GM18508 (cell line): ENCODE measurements around the gene PI4K2A.
"Not testable (repeated sequence)": the region's sequence is repeated elsewhere in the genome, so short reads cannot be mapped to it uniquely, and the experiment has no call there.

Source experiments
- ATAC-seq: cut with Tn5 transposase; IDR thresholded peaks from one replicate; pipeline ENCODE4 v1.9.1; 2021; ENCODE audit warnings: moderate number of reproducible peaks; ENCODE audit not compliant: insufficient read depth, unreplicated experiment

Gene PI4K2A

GRCh38 chr10:97667463-97667862 is 27.0 kb downstream of the PI4K2A start:
- no peak for ATAC-seq

DNA sequence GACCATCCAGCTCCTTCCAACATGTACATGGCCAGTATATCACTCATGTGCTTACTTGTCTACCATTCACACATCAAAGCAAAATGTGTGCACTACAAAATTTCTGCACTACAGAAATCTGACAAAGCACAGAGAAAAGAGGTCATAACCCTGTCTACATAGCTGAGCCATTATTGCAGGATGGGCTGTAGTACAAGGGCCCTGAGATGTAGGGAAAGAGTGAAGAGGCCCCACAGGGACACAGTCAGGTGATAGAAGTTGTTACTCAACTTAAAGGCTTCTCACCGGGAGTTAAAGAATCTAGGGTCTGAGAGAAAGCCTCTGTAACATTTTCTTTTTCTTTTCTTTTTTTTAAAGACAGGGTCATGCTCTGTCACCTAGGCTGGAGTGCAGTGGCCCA is 29.1 kb downstream of the PI4K2A start:
- ATAC-seq: no peak

GRCh38 chr10:97673736-97674525 is 33.5 kb downstream of the PI4K2A start:
- no peak for ATAC-seq

DNA sequence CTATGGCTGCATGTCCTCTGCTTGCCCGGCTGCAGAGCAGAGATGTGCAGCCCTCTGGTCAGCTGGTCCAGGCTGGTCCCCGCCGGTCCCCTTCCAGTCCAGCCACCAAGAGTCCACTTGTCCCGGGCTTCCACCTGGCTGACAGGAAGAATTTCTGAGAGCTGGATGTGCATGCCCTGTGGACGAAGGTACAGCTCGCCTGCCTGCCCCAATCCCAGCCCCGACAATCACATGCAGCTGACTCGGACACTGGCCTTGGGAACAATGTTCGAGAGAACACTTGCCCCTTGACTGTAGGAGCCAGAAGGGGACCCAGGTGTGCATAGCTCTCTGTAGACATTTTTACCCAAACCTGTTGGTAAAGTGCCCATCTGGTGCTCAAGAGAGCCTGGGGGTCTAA is 34.8 kb downstream of the PI4K2A start:
- ATAC-seq: no peak

DNA sequence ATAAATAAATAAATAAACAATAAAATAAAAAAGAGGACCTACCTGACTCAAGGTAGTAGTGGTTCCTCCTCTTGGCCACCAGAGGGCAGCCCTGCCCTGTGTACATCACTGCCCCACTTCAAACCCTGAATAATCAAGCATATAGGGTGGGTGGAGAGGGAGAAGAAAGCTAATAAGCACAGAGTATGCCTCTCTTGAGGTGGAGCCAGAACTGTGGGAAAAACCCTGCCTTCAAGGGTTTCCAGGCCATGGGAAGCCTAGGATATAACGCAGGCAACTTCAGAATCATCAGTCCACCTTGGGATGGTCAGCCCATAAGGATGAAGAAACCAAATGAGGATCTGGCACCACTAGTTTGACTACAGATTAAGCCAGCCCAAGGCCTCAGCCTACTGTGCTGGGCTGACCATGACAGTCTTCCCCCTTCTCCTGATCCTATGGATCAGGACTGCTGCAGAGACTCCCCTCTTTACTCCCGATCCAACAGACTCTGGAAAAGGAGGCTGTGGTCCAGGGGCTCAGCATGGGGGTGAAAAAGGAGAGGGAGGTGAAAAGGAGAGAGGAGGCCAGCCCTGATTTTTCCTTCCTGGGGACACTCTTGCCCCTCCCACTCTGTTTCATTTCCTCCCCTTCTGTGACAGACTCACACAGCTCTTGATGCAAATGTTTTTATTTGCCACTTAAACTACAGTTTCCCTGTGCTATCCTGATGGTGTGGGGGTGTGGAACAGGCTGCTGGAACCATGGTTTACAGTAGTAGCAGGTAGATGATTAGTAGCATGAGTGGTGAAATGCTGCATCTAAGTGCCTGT is 36.5 kb downstream of the PI4K2A start:
- ATAC-seq: no peak

DNA sequence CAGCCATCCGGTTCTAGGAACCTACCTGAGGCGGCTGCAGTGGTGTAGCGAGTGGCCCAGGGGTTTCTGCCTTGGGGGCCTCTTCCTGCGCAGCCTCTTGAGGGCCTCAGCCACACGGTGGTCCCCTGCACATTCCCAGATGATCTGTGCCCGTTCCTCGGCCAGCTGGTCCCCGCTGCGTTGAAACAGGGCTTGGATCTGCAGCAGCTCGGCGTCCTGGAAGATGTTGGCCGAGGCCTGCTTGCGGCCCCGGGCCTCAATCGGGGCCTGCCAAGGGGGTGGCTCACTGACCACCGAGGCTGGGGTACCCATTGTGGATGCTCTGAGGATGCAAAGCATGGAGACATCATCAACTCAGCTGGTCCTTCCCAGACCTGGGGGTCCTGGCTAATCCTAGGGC is 39.1 kb downstream of the PI4K2A start:
- ATAC-seq: no peak

- ATAC-seq: no peak
Measured at GRCh38 chr10:97682042-97682441, 41.6 kb downstream of the PI4K2A start.

DNA sequence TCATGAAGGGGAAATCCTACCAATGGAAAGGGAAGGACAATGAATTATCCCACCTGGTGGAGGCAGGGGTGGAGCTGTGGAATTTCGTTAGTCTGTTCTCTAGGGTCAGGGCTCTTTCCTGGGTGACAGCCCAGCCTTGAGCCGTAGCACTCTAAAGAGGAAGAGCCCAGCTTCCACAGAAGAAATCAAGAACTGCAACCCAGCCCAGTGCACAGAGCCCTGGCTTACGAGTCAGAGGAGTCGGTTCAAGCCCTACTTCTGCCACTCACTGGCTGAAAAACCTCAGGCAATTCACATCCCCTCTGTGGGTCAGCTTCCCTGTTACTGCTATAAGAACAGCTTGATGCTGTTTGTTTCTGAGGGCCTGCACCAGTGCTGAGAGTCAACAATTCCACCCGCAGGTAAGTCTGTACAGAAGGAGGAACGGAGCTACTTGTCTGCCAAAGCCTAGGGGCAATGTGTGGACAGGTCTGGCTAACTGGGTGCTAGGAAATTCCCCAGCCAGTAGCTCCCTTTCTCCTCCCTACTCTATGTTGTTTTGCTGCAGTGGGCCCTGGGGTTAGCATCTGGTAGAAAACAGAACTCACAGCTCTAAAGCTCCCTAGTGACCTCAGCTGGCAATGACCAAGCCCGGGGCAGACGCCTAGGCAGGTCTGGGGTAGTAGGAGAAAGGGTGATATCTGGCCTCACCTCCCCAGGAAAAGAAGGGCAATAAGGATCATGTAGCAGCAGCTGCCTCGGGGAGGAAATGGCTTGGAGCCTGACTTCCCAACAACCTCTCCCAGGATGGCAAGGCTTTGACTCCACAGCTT is 43.3 kb downstream of the PI4K2A start:
- ATAC-seq: no peak

- not testable (repeated sequence) for ATAC-seq
Measured at GRCh38 chr10:97684368-97684713, 43.9 kb downstream of the PI4K2A start.

GRCh38 chr10:97684866-97685394 is 44.5 kb downstream of the PI4K2A start:
- no peak for ATAC-seq

DNA sequence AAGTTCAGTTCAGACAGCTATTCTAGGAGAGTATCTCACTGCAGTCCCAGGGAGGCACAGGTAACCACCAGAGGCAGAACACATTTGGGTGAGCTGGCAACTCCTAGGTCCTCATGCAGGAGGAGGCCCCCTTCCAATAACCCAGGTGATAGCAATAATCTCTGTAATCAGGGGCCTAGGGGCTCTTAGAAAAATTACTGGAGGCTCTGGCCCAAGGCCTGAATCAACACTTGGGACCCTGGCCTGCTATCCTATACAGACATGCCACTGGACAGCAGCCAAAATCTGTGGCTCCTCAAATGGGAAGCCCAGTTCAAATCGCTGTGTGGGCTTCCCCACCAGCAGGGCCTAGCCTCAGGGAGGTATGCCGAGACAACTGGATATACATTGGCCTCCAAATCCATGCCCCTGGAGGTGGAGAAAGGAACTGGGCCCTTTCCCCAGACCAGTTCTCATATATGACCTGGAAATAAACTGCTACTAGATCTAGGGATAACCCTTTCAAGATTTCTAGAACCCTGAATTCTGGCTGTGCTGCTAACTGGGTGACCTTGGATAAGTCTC is 45.0 kb downstream of the PI4K2A start:
- no peak for ATAC-seq

DNA sequence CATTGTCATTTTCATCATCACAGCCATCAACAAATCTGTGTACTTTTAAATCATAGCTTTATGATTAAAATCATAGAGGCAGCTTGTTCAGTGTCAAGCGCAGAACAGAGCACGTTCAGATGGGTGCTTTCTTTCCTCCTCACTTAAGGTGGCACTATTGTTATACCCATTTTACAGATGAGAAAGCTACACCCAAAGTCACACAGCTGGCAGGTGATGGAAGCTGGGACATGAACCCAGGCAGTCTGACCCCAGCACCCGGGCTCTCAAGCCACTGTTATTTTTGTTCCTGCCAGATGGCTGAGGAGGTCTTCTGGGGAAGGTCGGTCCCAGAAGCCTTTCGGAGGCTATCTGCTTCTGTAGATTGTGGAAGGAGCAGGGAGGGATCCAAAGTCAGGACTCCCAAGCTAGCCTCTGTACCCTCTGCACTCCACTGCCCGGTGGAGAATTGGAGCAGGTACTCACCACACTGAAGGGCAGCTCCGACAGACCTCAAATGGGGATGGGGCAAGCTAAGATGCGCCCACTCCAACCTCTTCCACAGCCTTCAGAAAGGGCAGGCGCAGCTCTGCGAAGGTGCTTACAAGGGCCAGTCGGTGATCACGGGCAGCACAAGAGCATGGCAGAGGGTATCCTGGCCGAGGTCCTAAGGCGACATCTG is 46.0 kb downstream of the PI4K2A start:
- no peak for ATAC-seq

GRCh38 chr10:97686962-97687784 is 46.7 kb downstream of the PI4K2A start, which contains the start of gene AVPI1:
Gene AVPI1, minus strand, starts transcription at chr10:97687241. Its CDS starts 7,336 bp downstream, at chr10:97679905.
- peak; percentile 81 for ATAC-seq

DNA sequence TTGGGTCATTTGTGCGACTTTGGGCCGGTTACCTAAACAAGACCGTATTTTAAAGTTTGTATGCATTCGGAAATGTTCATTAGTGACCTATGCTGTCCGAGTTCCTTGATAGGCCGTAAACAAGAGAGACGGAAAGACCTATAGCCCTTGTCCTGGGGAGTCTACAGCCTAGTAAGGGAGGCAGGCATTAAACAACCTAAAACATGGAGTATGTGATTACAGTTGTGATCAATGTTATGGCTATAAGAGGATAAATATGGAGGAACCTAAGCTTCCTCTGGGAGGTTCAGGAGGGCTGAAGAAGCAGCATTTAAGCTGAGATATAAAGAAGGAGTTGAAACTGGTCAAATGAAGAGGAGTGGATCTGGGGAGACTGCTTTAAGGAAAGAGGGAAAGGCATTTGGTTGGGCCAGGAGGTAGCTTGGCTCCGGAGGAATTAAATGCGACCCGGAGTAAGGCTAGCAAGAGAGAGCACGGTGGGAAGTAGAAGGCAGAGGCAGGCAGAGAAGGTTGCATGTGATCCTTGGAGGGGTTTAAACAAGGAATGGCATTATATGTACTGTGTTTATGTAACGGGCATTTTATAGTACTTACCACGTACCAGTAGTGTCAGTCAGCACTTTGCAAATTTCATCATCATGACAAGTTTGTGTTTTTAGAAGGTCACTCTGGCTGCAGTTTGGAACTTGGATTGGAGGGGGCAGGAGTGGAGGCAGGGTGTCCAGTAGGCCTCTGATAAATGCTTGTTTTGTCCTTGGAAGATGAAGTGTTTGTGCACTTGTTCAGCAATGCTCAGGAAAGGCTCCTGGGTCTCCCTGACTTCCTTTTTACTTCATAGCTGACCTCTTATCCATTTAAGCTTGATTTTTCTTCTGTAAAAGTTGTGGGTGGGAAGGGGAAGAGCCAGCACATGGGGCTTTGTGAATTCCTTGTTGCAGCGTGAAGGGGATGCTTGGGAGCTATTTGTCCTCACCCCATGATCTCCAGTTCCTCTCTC is 47.6 kb downstream of the PI4K2A start:
- no peak for ATAC-seq

GRCh38 chr10:97689559-97690020 is 49.1 kb downstream of the PI4K2A start:
- no peak for ATAC-seq

DNA sequence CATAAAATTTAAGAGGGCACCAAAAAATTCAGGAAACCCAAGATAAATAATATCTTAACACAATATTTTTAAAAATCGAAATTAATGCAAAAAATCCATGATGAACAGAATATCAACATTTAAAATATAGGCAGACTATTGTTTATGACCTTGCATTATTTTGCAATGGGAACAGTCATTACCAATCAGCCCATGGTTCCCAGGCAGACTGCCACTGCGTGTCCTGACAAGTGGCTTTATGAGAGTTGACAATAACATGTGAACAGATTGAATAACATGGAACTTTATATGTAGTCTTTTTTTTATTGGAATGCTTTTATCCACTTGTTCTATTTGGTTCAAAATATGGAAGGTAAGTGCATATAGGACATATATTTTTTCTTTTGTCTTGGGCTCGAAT is 49.7 kb downstream of the PI4K2A start:
- ATAC-seq: no peak

DNA sequence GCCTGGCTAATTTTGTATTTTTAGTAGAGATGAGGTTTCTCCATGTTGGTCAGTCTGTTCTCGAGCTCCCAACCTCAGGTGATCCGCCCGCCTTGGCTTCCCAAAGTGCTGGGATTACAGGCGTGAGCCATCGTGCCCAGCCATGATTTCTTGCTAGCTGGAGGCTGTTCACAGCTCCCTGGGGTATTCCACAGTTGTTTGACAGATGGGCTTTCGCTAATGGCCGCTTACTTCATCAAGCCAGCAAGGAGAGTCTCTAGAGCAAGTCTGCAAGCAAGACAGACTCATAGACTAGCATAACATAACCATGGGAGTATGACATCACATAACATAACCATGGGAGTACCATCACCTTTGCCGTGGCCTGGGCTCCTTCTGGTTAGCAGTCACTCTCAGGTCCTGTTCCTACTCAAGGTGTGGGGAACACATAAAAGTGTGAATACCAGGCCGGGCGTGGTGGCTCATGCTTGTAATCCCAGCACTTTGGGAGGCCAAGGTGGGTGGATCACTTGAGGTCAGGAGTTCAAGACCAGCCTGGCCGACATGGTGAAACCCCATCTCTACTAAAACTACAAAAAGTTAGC is 57.7 kb downstream of the PI4K2A start:
- not testable (repeated sequence) for ATAC-seq
